SU-DHL-6 (cell line): ENCODE measurements around the gene ADM2.
"Not testable (repeated sequence)": the region's sequence is repeated elsewhere in the genome, so short reads cannot be mapped to it uniquely, and the experiment has no call there.

Experiments used
- EZH2phosphoT487 ChIP-seq: fragments of 200-600 bp; sonication (generic), shearing (Covaris generic); conservative IDR thresholded peaks from 2 replicates; pipeline ENCODE4 v1.6.1; 2018; ENCODE audit warnings: mild to moderate bottlenecking, antibody characterized with exemption, low read length, moderate library complexity, mixed read lengths
- TF ChIP-seq, protein P1 (sequence below): fragments of 200-600 bp; sonication (generic); IDR thresholded peaks from one replicate; pipeline ENCODE4 v1.5.1; 2017; ENCODE audit warnings: antibody characterized with exemption, mild to moderate bottlenecking, low read length, moderate library complexity; ENCODE audit not compliant: insufficient read depth, poor library complexity, severe bottlenecking

DNA sequence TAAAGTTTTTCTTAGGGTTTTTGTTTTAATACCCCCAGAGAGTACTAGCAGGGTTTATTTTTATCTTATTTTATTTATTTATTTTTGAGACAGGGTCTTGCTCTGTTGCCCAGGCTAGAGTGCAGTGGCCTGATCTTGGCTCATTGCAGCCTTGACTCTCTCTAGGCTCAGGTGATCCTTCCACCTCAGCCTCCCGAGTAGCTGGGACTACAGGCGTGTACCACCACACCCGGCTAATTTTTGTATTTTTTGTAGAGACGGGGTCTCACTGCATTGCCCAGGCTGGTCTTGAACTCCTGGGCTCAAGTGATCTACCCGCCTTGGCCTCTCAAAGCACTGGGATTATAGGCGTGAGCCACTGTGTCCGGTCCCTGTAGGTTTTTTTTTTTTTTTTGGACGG lies 38.8 kb downstream of the ADM2 start:
- TF ChIP-seq, protein P1, sequence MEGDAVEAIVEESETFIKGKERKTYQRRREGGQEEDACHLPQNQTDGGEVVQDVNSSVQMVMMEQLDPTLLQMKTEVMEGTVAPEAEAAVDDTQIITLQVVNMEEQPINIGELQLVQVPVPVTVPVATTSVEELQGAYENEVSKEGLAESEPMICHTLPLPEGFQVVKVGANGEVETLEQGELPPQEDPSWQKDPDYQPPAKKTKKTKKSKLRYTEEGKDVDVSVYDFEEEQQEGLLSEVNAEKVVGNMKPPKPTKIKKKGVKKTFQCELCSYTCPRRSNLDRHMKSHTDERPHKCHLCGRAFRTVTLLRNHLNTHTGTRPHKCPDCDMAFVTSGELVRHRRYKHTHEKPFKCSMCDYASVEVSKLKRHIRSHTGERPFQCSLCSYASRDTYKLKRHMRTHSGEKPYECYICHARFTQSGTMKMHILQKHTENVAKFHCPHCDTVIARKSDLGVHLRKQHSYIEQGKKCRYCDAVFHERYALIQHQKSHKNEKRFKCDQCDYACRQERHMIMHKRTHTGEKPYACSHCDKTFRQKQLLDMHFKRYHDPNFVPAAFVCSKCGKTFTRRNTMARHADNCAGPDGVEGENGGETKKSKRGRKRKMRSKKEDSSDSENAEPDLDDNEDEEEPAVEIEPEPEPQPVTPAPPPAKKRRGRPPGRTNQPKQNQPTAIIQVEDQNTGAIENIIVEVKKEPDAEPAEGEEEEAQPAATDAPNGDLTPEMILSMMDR: not testable (repeated sequence)
- not testable (repeated sequence) for TF ChIP-seq EZH2phosphoT487
